Femur (tissue), 1 donor: ENCODE results near the gene ANKRD12.
"Not testable (repeated sequence)": the region's sequence is repeated elsewhere in the genome, so short reads cannot be mapped to it uniquely, and the experiment has no call there.

Experiments used
- DNase-seq: peaks from one replicate; pipeline ENCODE4 v3.0.0-alpha.2; 2017

The ANKRD12 gene

GRCh38 chr18:9147440-9148202 is 11.0 kb downstream of the ANKRD12 start:
- DNase-seq = peak; percentile 62

GRCh38 chr18:9148203-9148552 is 11.6 kb downstream of the ANKRD12 start:
- DNase-seq = no peak

- DNase-seq = no peak
Observed at GRCh38 chr18:9150121-9150520, 13.5 kb downstream of the ANKRD12 start.

- no peak for DNase-seq
Observed at GRCh38 chr18:9153256-9153655, 16.7 kb downstream of the ANKRD12 start.

- no peak for DNase-seq
Observed at GRCh38 chr18:9156604-9157249, 20.1 kb downstream of the ANKRD12 start.

- DNase-seq = no peak
Observed at GRCh38 chr18:9157806-9158205, 21.2 kb downstream of the ANKRD12 start.

GRCh38 chr18:9160014-9160413 is 23.4 kb downstream of the ANKRD12 start:
- no peak for DNase-seq

- not testable (repeated sequence) for DNase-seq
Observed at GRCh38 chr18:9162663-9163062, 26.1 kb downstream of the ANKRD12 start.

GRCh38 chr18:9164149-9164548 is 27.6 kb downstream of the ANKRD12 start:
- DNase-seq = not testable (repeated sequence)

GRCh38 chr18:9165883-9166282 is 29.3 kb downstream of the ANKRD12 start:
- not testable (repeated sequence) for DNase-seq

- not testable (repeated sequence) for DNase-seq
Observed at GRCh38 chr18:9169515-9169914, 32.9 kb downstream of the ANKRD12 start.

- not testable (repeated sequence) for DNase-seq
Observed at GRCh38 chr18:9171919-9172318, 35.3 kb downstream of the ANKRD12 start.

- DNase-seq = no peak
Observed at GRCh38 chr18:9172506-9173127, 36.0 kb downstream of the ANKRD12 start.

GRCh38 chr18:9173770-9174233 is 37.2 kb downstream of the ANKRD12 start:
- no peak for DNase-seq

GRCh38 chr18:9174302-9174701 is 37.7 kb downstream of the ANKRD12 start:
- DNase-seq = no peak

- no peak for DNase-seq
Observed at GRCh38 chr18:9175115-9175514, 38.5 kb downstream of the ANKRD12 start.

GRCh38 chr18:9177031-9177430 is 40.5 kb downstream of the ANKRD12 start:
- no peak for DNase-seq

GRCh38 chr18:9177466-9177865 is 40.9 kb downstream of the ANKRD12 start:
- DNase-seq = no peak

- DNase-seq = no peak
Observed at GRCh38 chr18:9178557-9178956, 42.0 kb downstream of the ANKRD12 start.

- DNase-seq = no peak
Observed at GRCh38 chr18:9181275-9181674, 44.7 kb downstream of the ANKRD12 start.

GRCh38 chr18:9182852-9183399 is 46.3 kb downstream of the ANKRD12 start:
- DNase-seq = no peak

GRCh38 chr18:9184998-9185613 is 48.5 kb downstream of the ANKRD12 start:
- no peak for DNase-seq
